GM10248 (cell line): ENCODE measurements around the gene GALNT11.

Source experiments
- CTCF ChIA-PET: fragments of 300-600 bp; sonication (Branson Sonifier 250); formaldehyde crosslinking; extraction: SDS; loops from one replicate; lab custom pipeline; 2021; ENCODE audit warnings: antibody characterized with exemption; lab: Yijun Ruan, JAX
- POLR2A ChIA-PET: fragments of 350-650 bp; sonication (Branson Sonifier 250); formaldehyde crosslinking; extraction: SDS; loops from one replicate; lab custom pipeline; 2020; ENCODE audit warnings: antibody characterized with exemption; lab: Yijun Ruan, JAX
- DNase-seq: peaks from one replicate; pipeline ENCODE4 v3.0.0; 2012; ENCODE audit errors: extremely low spot score
- TF ChIP-seq, protein P1 (sequence below): IDR thresholded peaks from 2 replicates; pipeline ENCODE4 v1.5.1; 2012; ENCODE audit warnings: mild to moderate bottlenecking, low read depth; ENCODE audit errors: extremely low read depth, missing control alignments, control extremely low read depth

Gene GALNT11

DNA sequence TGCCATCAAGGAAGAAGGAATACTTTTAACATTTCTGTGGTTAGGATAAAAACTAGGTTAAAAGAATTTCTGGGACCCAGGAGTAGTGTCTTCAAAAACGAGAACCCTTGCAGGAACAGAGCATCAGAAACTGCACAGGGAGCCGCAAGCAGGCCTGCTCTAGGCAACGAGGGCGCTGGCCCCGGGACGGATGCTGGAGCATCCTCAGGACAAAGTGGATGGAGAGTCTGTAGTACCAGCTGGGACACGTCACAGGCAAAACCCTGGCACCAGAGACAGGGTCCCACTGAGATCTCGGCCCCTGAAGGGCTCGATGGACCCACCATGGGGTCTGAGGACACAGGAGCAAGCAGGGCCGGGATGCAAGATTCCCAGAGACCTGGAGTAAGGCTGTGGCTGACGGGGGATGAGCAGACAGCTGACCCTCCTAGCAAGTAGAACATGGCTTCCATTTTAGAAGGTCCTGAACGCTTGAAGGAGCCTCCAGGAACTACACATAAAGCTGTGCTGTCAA lies 106.6 kb downstream of the GALNT11 start:
- TF ChIP-seq, protein P1, sequence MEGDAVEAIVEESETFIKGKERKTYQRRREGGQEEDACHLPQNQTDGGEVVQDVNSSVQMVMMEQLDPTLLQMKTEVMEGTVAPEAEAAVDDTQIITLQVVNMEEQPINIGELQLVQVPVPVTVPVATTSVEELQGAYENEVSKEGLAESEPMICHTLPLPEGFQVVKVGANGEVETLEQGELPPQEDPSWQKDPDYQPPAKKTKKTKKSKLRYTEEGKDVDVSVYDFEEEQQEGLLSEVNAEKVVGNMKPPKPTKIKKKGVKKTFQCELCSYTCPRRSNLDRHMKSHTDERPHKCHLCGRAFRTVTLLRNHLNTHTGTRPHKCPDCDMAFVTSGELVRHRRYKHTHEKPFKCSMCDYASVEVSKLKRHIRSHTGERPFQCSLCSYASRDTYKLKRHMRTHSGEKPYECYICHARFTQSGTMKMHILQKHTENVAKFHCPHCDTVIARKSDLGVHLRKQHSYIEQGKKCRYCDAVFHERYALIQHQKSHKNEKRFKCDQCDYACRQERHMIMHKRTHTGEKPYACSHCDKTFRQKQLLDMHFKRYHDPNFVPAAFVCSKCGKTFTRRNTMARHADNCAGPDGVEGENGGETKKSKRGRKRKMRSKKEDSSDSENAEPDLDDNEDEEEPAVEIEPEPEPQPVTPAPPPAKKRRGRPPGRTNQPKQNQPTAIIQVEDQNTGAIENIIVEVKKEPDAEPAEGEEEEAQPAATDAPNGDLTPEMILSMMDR, result no peak
- CTCF ChIA-PET, result no interaction called here
- POLR2A ChIA-PET, result interaction anchor here (0.6 kb wide), 1 partner anchor 1066 kb away, joined by 3 read pairs; no protein-coding TSS in a partner anchor
- DNase-seq, result no peak

DNA sequence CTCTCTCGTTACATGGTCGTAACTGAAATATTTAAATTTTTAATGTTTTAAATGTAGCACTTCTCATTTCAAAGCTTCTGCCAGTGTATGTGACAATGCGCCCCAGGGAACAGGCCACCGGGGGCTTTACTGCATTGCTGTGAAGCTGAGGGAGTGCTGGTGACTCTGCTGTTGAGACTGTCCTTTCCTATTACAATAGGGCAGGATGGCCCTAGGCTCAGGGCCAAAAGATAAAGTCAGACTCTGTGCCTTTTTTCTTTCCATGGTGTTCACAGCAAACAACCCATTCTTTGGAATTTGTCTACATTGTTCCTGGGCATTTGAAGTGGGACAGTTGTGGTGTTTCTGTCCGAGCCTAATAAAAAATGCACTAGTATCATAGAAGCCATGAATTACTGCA lies 107.3 kb downstream of the GALNT11 start:
- TF ChIP-seq, protein P1, result no peak
- POLR2A ChIA-PET, result no interaction called here
- CTCF ChIA-PET, result interaction anchor here (0.9 kb wide), 1 partner anchor 9 kb away, joined by 4 read pairs; no protein-coding TSS in a partner anchor
- DNase-seq, result no peak

DNA sequence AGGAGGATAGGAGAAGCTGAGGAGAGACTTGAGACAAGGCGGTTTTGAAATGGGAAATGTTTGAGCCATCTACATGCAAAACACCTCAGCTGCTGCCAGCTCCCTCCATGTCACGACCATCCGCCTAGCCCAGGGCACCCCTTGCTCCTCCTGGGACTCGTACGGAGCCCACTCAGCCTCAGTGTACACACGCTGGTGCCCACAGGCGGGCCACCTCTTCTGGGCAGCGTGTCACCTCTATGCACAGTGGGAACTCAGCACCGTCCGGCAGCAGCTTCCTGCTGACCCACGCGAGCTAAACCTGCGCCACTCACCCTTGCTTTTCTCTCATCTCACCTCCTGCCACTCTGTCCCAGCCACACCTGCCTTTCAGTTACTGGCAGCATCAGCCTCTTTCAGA lies 108.3 kb downstream of the GALNT11 start:
- TF ChIP-seq, protein P1, result no peak
- DNase-seq, result no peak
- CTCF ChIA-PET, result interaction anchor here (3.4 kb wide), 1 partner anchor 10 kb away, joined by 10 read pairs; no protein-coding TSS in a partner anchor
- POLR2A ChIA-PET, result no interaction called here

DNA sequence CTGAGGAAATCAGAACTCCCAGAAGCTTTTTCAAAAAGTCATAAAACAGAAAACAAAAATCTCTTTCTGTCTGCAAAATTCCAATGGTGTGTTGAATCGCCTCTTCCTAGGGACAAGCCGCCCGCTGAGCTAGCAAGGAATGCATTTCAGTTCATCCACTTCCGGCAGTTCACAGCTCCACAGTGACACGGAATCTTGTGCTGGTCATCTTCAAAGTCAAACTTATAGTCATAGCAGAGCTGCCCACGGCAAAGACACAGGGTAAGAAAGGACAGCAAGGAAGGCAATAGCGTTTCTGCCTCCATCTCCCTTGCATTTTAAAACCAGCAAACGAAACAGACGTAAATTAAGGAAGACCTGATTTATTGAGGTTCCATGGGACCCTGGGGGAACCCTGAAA lies 111.2 kb downstream of the GALNT11 start:
- CTCF ChIA-PET, result interaction anchor here (1.3 to 3.4 kb wide), 3 partner anchors 10 to 13 kb away, joined by 4 to 10 read pairs (median 5); no protein-coding TSS in a partner anchor
- TF ChIP-seq, protein P1, result no peak
- POLR2A ChIA-PET, result no interaction called here
- DNase-seq, result no peak

DNA sequence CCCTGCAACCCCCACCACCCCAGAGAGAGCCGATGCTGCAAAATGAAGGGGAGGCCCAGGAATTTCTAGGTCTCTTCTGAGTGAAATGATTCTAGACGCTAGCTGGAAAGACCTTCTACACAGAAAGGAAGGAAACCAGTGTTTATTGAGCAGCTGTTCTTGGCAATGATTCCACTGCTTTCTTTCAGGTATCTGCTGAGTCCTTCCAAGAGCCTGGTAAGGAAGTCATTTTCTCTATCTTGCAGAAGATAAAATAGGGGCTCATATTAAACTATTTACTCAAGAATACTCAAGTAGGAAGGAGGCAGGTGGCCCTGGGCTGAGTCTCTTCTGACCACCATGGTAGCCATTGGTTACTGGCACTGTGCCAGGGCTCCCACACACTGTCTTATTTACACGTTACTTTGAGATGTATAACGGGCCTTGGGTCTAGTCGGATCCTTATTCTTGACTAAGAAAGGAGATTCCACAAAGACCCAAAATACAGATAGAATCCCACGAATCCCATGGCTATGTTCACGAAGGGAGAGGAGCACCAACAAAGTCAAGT lies 112.1 kb downstream of the GALNT11 start:
- DNase-seq, result no peak
- TF ChIP-seq, protein P1, result no peak
- ChIA-PET CTCF (no interaction called here), POLR2A (no interaction called here)

DNA sequence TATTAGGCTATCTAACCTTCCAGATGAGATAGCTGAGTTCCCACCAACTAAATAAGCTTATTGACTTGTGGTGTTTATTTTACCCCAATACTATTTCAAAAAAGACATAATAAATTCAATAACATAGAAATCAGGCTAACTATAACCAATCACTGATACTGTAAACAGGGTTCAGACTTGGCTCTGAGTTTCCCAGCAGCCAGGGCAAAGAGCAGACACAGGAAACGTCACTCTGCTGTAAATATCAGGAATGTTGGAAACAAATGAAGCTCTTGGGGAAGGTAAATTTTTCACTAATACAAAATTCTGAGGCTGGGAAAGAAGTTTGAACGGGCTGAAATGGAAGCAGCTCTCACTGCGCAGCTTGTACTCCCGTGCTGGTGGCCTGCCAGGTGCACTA lies 114.6 kb downstream of the GALNT11 start:
- TF ChIP-seq, protein P1, result no peak
- no peak for DNase-seq
- ChIA-PET POLR2A (no interaction called here), CTCF (interaction anchor here (1.3 kb wide), 1 partner anchor 11 kb away, joined by 3 read pairs; no protein-coding TSS in a partner anchor)

DNA sequence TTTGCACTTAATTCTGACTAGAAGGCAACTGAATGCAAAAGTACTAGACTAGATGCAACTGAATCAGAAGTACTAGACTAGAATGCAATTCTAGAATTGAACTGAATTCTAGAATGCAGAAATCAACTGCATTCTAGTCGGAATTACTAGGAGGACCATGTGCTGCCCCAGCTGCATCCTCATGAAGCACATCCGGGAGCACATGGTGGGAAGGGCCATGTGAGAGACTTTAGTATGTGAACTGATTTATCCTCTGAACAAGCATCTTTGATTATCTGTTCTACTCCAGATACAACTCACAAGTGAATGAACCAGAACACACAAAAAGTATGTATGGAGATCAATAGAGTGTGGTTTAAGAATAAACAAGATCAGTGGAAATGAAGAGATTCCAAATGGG lies 115.1 kb downstream of the GALNT11 start:
- ChIA-PET POLR2A (no interaction called here), CTCF (interaction anchor here (1.3 kb wide), 1 partner anchor 10 kb away, joined by 3 read pairs; no protein-coding TSS in a partner anchor)
- no peak for DNase-seq
- TF ChIP-seq, protein P1, result no peak
